DMS 273 (cell line): Measurements from ENCODE around the gene ULBP3.
"Not testable (repeated sequence)": the region's sequence is repeated elsewhere in the genome, so short reads cannot be mapped to it uniquely, and the experiment has no call there.

Experiments
- DNase-seq: peaks from one replicate; lab custom pipeline; 2025; ENCODE audit not compliant: unreplicated experiment; lab: John Stamatoyannopoulos, UW

The ULBP3 gene

GRCh38 chr6:150043501-150044412 is 25.2 kb downstream of the ULBP3 start:
- DNase-seq, result no peak

DNA sequence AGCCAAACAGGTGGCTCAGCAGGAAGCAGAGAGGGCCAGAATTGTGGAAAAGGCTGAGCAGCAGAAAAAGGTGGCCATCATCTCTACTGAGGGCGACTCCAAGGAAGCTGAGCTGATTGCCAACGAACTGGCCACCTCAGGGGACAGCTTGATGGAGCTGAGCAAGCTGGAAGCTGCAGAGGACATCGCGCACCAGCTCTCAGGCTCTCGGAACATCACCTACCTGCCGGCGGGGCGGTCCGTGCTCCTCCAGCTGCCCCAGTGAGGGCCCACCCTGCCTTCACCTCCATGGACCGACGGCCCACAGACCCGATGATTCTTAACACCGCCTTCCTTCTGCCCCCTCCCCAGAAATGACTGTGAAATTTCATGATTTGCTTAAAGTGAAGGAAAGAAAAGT is 25.8 kb downstream of the ULBP3 start:
- no peak for DNase-seq

GRCh38 chr6:150038202-150039062 is 30.5 kb downstream of the ULBP3 start:
- peak; percentile 19 for DNase-seq

DNA sequence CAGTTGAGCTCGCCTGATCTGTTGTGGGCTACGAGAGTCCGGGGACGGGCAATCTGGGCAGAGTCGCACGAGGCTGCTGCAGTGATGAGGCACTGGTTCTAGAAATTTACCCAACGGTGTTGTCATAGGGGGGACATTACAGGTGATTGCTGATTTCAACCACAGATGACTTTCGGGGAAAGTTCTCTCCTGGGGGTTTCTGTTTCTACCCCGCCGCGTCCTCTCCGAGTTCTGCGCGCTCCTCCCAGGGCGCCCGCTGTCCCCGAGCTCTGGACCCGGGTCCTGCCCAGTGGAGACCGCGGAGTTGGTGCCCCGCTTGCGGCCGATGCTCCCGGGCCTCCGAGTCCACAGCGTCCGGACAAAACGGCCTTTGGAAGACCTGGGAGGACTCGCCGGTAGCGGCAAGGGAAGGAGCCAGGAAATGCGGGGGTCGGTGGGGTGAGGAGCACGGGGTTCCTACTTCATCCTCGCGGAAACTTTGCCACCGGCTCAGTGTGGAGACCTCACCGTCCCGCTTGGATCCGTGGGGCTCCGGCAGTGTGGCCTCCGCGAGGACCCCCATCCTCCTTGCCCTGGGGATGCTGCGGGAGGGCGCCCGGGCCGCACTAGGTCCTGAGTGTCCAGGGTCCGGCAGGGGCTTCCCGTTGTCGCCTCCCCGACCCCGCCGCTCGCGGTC is 31.3 kb downstream of the ULBP3 start:
- no peak for DNase-seq

DNA sequence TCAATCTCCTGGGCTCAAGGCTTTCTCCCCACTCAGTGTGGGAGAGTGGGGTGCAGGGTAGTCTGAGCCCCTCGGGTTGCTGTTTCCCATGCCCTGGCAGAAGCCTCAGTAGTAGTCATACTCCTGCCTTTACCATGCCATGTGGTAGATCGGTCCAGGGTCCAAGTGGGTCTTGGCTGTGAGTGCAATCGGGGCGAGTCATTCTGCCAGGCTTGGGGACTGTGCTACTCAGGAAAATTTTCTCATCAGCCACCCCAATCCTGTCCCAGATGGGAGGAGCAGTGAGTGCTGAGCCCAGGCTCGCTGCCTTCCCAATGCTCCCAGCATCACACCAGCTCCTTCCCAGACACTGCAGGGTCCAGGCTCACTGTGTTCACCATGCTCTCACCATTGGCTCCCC is 32.8 kb downstream of the ULBP3 start:
- no peak for DNase-seq

DNA sequence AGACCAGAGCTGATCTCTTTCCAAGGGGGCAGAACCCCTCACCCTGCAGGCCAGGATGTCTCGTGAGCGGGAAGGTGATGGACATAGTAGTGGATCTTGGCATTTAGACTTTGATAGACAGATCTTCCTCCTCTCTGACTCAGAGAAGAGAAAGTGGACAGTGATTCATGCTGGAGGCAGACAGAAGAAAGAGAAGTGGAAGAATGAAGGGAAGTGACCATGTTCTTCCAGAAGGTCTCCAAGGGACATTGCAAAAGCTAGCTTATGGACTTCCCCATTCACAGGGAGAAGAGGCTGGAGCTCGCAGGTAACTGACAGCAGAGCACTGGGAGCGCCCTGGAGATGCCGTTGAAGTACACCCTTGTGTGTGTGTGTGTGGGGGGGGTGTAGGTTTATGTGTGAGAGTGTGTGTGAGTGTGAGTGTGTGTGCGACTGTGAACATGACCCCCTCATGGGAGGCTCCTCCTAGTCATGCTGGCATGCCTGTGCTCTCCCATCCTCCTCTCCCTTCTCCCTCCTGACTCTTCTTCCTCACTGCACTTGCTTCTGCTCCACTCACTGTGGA is 35.6 kb downstream of the ULBP3 start:
- DNase-seq, result no peak

- no peak for DNase-seq
These were observed 36.3 kb downstream of the ULBP3 start for GRCh38 chr6:150032598-150032997.

GRCh38 chr6:150030611-150031010 is 38.3 kb downstream of the ULBP3 start:
- no peak for DNase-seq

GRCh38 chr6:150029749-150030148 is 39.2 kb downstream of the ULBP3 start:
- no peak for DNase-seq

GRCh38 chr6:150029276-150029675 is 39.6 kb downstream of the ULBP3 start:
- no peak for DNase-seq

DNA sequence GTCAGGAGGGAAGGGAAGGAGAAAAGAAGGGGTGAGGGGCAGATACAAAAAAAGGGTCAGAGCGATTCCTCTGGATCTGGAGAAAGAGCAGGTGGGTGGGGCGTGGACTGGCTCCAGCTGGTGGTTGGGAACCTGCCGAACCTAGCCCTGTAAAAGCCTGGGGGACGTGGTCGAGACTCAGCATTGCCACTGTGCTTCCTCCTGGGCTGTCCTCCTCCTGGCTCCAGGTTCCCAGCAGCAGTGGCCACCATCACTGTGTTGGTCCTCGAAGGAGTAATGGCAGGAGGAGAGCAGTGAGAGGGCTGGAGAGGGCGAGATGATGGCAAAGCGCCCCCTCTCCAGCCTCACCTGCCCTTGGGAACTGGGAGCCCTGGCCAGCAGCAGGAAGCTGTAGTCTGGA is 40.1 kb downstream of the ULBP3 start:
- DNase-seq, result no peak

DNA sequence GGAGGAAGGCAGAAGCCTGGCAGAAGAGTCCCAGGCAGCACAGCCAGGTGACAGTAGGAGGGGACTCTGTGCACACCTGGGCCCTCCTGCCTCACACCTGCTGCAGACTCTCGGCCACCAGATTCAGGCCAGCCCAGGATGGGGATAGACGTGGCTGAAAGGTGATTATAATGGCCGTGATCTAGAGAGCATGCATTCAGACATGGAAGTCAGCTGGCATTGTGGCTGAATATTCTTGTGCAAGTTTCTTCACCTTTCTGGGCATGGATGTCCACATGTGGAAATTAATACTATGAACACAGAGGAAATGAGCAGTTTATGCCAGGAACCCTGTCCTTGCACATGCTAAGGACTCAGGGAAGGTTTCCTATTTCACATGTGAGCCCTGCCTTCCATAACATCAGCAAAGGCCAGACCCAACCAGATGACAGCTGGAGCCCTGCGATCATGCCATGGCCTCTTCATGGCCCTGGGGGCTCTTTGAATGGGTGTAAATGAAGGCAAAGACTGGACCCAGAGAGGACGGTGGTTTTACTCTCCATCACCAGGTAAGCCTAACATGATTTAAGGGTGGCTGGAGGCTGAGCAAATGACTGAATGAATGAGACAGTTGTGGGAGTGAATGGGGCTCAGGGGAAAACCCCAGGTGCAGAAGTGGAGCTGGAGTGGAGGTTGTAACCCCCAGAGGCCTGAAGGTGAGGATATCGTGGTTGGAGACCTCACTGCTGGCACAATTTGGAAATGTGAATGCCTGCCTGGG is 40.9 kb downstream of the ULBP3 start:
- DNase-seq, result no peak

- DNase-seq, result no peak
These were observed 41.7 kb downstream of the ULBP3 start for GRCh38 chr6:150026976-150027805.

DNA sequence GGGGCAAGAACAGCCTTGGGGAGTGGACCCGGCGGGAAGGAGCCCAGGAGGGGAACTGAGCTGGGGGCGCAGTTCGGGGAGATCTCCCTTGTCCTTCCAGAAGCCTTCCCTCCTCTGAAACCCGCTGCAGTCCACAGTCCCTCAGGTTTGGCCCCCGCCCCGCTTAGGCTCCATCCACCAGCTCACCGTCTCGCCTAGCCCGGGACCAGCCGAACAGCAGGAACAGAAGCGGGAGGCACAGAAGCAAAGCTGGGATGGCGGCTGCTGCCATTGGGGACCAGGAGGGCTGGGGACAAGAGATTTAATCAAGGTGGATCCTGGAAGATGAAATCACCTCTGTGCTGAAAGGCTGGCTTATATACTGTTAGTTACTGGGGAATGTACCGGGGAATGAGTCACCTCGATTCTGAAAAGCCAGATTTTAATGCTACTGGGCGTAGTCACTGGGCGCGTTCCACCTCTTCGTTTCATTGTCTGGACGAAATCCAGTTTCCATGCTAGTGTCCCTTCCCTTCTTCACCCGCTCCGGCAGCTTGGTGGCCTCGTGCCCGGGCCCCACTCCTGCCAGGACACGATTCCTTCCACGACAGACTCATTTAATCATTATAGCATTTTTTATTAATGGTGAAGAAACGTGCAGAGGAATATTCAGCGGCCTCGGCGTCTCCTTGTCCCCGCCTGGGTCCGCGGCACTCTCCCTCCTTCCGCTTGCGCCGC is 43.6 kb downstream of the ULBP3 start, which contains the start of gene RAET1L:
TSS of gene RAET1L (minus strand) at position 332 of the 717 bp plus-strand sequence. CDS start at position 271, 61 bp downstream.
- peak; percentile 29 for DNase-seq

- DNase-seq, result no peak
These were observed 44.2 kb downstream of the ULBP3 start for GRCh38 chr6:150024646-150025155.

GRCh38 chr6:150024021-150024420 is 44.9 kb downstream of the ULBP3 start:
- not testable (repeated sequence) for DNase-seq

GRCh38 chr6:150021870-150022269 is 47.1 kb downstream of the ULBP3 start:
- DNase-seq, result not testable (repeated sequence)

- no peak for DNase-seq
These were observed 49.9 kb downstream of the ULBP3 start for GRCh38 chr6:150018846-150019580.
